ENCODE data around the gene AVPR1B. TPM values are rescaled to one million over a fixed set of nuclear protein-coding genes. Genes with fewer than 3 reads are reported as not detected.

Gene AVPR1B
- total RNA-seq, 1 donor from 2014 or later = not detected

GRCh38 chr1:206125346-206125745, 8.2 kb upstream of the AVPR1B start:
- H3K27ac Mint-ChIP-seq = no peak overlapping the region
- no peaks in the 10 kb centered on the region for H3K4me1 Mint-ChIP-seq (ENCODE audit: low read depth)
- intact Hi-C loops (cut with micrococcal nuclease) = no loop called here
- H3K9me3 Mint-ChIP-seq = peaks cover 23% of the 10 kb centered on the region
- peaks cover 2% of the 10 kb centered on the region for H3K36me3 Mint-ChIP-seq (ENCODE audit: low read depth)
- peaks cover 27% of the 10 kb centered on the region for H3K27me3 Mint-ChIP-seq (ENCODE audit: insufficient read depth)
- no peak overlapping the region for H3K4me3 Mint-ChIP-seq
- DNase-seq (ENCODE audit: low spot score) = no peak

- Mint-ChIP-seq H3K36me3 (ENCODE audit: low read depth) (peaks cover 2% of the 10 kb centered on the region), H3K9me3 (peaks cover 28% of the 10 kb centered on the region), H3K27ac (no peak overlapping the region), H3K4me1 (ENCODE audit: low read depth) (peaks cover 3% of the 10 kb centered on the region), H3K4me3 (no peak overlapping the region), H3K27me3 (ENCODE audit: insufficient read depth) (peaks cover 40% of the 10 kb centered on the region)
- intact Hi-C loops (cut with micrococcal nuclease) = no loop called here
- no peak for DNase-seq (ENCODE audit: low spot score)
These were observed 5.5 kb upstream of the AVPR1B start for GRCh38 chr1:206122686-206123085.

- Mint-ChIP-seq H3K36me3 (ENCODE audit: low read depth) (peaks cover 3% of the 10 kb centered on the region), H3K4me1 (ENCODE audit: low read depth) (peaks cover 6% of the 10 kb centered on the region), H3K4me3 (no peak overlapping the region), H3K27me3 (ENCODE audit: insufficient read depth) (peaks cover 47% of the 10 kb centered on the region), H3K9me3 (peaks cover 28% of the 10 kb centered on the region), H3K27ac (no peak overlapping the region)
- no peak for DNase-seq (ENCODE audit: low spot score)
- intact Hi-C loops (cut with micrococcal nuclease) = no loop called here
These were observed 4.1 kb upstream of the AVPR1B start for GRCh38 chr1:206121269-206121668.

- peaks cover 46% of the 10 kb centered on the region for H3K27me3 Mint-ChIP-seq (ENCODE audit: insufficient read depth)
These were observed 3.2 kb upstream of the AVPR1B start for GRCh38 chr1:206120406-206120805.

GRCh38 chr1:206116873-206117150, 376 bp downstream of the AVPR1B start:
- H3K4me1 Mint-ChIP-seq (ENCODE audit: low read depth) = peaks cover 6% of the 10 kb centered on the region
- no peak overlapping the region for H3K27ac Mint-ChIP-seq
- H3K27me3 Mint-ChIP-seq (ENCODE audit: insufficient read depth) = peaks cover 43% of the 10 kb centered on the region
- intact Hi-C loops (cut with micrococcal nuclease) = no loop called here
- peaks cover 19% of the 10 kb centered on the region for H3K9me3 Mint-ChIP-seq
- peaks cover 2% of the 10 kb centered on the region for H3K36me3 Mint-ChIP-seq (ENCODE audit: low read depth)
- DNase-seq (ENCODE audit: low spot score) = no peak
- no peak overlapping the region for H3K4me3 Mint-ChIP-seq

More at GRCh38 chr1:206120406-206120805, 3.2 kb upstream of the AVPR1B start:
- Mint-ChIP-seq H3K27ac (no peak overlapping the region), H3K9me3 (peaks cover 28% of the 10 kb centered on the region), H3K36me3 (ENCODE audit: low read depth) (peaks cover 3% of the 10 kb centered on the region), H3K4me3 (no peak overlapping the region), H3K4me1 (ENCODE audit: low read depth) (peaks cover 6% of the 10 kb centered on the region)
- intact Hi-C loops (cut with micrococcal nuclease) = no loop called here
- DNase-seq (ENCODE audit: low spot score) = no peak

GRCh38 chr1:206116191-206116872, 856 bp downstream of the AVPR1B start:
- H3K27me3 Mint-ChIP-seq (ENCODE audit: insufficient read depth) = peaks cover 45% of the 10 kb centered on the region

GRCh38 chr1:206115791-206116190, 1.4 kb downstream of the AVPR1B start:
- DNase-seq (ENCODE audit: low spot score) = no peak
- H3K9me3 Mint-ChIP-seq = peaks cover 8% of the 10 kb centered on the region
- peaks cover 2% of the 10 kb centered on the region for H3K36me3 Mint-ChIP-seq (ENCODE audit: low read depth)
- peaks cover 45% of the 10 kb centered on the region for H3K27me3 Mint-ChIP-seq (ENCODE audit: insufficient read depth)
- no peak overlapping the region for H3K27ac Mint-ChIP-seq
- no peak overlapping the region for H3K4me3 Mint-ChIP-seq
- intact Hi-C loops (cut with micrococcal nuclease) = no loop called here
- H3K4me1 Mint-ChIP-seq (ENCODE audit: low read depth) = peaks cover 6% of the 10 kb centered on the region

More at GRCh38 chr1:206116191-206116872, 856 bp downstream of the AVPR1B start:
- Mint-ChIP-seq H3K4me3 (no peak overlapping the region), H3K9me3 (peaks cover 14% of the 10 kb centered on the region), H3K36me3 (ENCODE audit: low read depth) (peaks cover 2% of the 10 kb centered on the region), H3K27ac (no peak overlapping the region), H3K4me1 (ENCODE audit: low read depth) (peaks cover 6% of the 10 kb centered on the region)
- intact Hi-C loops (cut with micrococcal nuclease) = no loop called here
- no peak for DNase-seq (ENCODE audit: low spot score)

- intact Hi-C loops (cut with micrococcal nuclease) = no loop called here
- peaks cover 6% of the 10 kb centered on the region for H3K4me1 Mint-ChIP-seq (ENCODE audit: low read depth)
- no peak overlapping the region for H3K27ac Mint-ChIP-seq
- H3K9me3 Mint-ChIP-seq = peaks cover 1% of the 10 kb centered on the region
- H3K27me3 Mint-ChIP-seq (ENCODE audit: insufficient read depth) = peaks cover 40% of the 10 kb centered on the region
- DNase-seq (ENCODE audit: low spot score) = no peak
- no peak overlapping the region for H3K4me3 Mint-ChIP-seq
- H3K36me3 Mint-ChIP-seq (ENCODE audit: low read depth) = peaks cover 2% of the 10 kb centered on the region
These were observed 2.2 kb downstream of the AVPR1B start for GRCh38 chr1:206114692-206115640.

GRCh38 chr1:206112600-206113301, 4.4 kb downstream of the AVPR1B start:
- Mint-ChIP-seq H3K36me3 (ENCODE audit: low read depth) (peaks cover 2% of the 10 kb centered on the region), H3K27ac (no peak overlapping the region), H3K4me3 (no peak overlapping the region), H3K9me3 (no peaks in the 10 kb centered on the region), H3K4me1 (ENCODE audit: low read depth) (peaks cover 3% of the 10 kb centered on the region), H3K27me3 (ENCODE audit: insufficient read depth) (peaks cover 34% of the 10 kb centered on the region)
- no peak for DNase-seq (ENCODE audit: low spot score)
- intact Hi-C loops (cut with micrococcal nuclease) = no loop called here

- no peak overlapping the region for H3K27ac Mint-ChIP-seq
- intact Hi-C loops (cut with micrococcal nuclease) = no loop called here
- no peak for DNase-seq (ENCODE audit: low spot score)
- peaks cover 25% of the 10 kb centered on the region for H3K27me3 Mint-ChIP-seq (ENCODE audit: insufficient read depth)
- H3K4me3 Mint-ChIP-seq = no peak overlapping the region
- H3K36me3 Mint-ChIP-seq (ENCODE audit: low read depth) = no peaks in the 10 kb centered on the region
- H3K9me3 Mint-ChIP-seq = no peaks in the 10 kb centered on the region
- no peaks in the 10 kb centered on the region for H3K4me1 Mint-ChIP-seq (ENCODE audit: low read depth)
These were observed 5.8 kb downstream of the AVPR1B start for GRCh38 chr1:206111271-206111927.

GRCh38 chr1:206110820-206111219, 6.4 kb downstream of the AVPR1B start:
- H3K9me3 Mint-ChIP-seq = no peaks in the 10 kb centered on the region
- intact Hi-C loops (cut with micrococcal nuclease) = no loop called here
- no peak overlapping the region for H3K27ac Mint-ChIP-seq
- no peaks in the 10 kb centered on the region for H3K4me1 Mint-ChIP-seq (ENCODE audit: low read depth)
- H3K36me3 Mint-ChIP-seq (ENCODE audit: low read depth) = no peaks in the 10 kb centered on the region
- peaks cover 25% of the 10 kb centered on the region for H3K27me3 Mint-ChIP-seq (ENCODE audit: insufficient read depth)
- DNase-seq (ENCODE audit: low spot score) = no peak
- H3K4me3 Mint-ChIP-seq = no peak overlapping the region

- intact Hi-C loops (cut with micrococcal nuclease) = no loop called here
- H3K27ac Mint-ChIP-seq = no peak overlapping the region
- no peak for DNase-seq (ENCODE audit: low spot score)
- no peaks in the 10 kb centered on the region for H3K36me3 Mint-ChIP-seq (ENCODE audit: low read depth)
- H3K9me3 Mint-ChIP-seq = no peaks in the 10 kb centered on the region
- no peak overlapping the region for H3K4me3 Mint-ChIP-seq
- H3K27me3 Mint-ChIP-seq (ENCODE audit: insufficient read depth) = peaks cover 19% of the 10 kb centered on the region
- H3K4me1 Mint-ChIP-seq (ENCODE audit: low read depth) = no peaks in the 10 kb centered on the region
These were observed 7.0 kb downstream of the AVPR1B start for GRCh38 chr1:206110161-206110560.
